Hepatocyte (in vitro differentiated cells): ENCODE data around the gene MAP6.

Source experiments
- EZH2 ChIP-seq: fragments of 200-600 bp; sonication (generic); IDR thresholded peaks from 2 replicates; pipeline ENCODE4 v1.6.1; 2016; ENCODE audit warnings: antibody characterized with exemption, mild to moderate bottlenecking, borderline replicate concordance
- EZH2phosphoT487 ChIP-seq: fragments of 200-600 bp; sonication (generic); IDR thresholded peaks from one replicate; pipeline ENCODE4 v1.6.1; 2018; ENCODE audit warnings: antibody characterized with exemption, mild to moderate bottlenecking, low read depth, moderate library complexity; ENCODE audit not compliant: unreplicated experiment, severe bottlenecking
- TF ChIP-seq, protein P1 (sequence below): fragments of 200-600 bp; sonication (generic); IDR thresholded peaks from 2 replicates; pipeline ENCODE4 v1.5.1; 2016; ENCODE audit warnings: antibody characterized with exemption, mild to moderate bottlenecking; ENCODE audit not compliant: poor library complexity

DNA sequence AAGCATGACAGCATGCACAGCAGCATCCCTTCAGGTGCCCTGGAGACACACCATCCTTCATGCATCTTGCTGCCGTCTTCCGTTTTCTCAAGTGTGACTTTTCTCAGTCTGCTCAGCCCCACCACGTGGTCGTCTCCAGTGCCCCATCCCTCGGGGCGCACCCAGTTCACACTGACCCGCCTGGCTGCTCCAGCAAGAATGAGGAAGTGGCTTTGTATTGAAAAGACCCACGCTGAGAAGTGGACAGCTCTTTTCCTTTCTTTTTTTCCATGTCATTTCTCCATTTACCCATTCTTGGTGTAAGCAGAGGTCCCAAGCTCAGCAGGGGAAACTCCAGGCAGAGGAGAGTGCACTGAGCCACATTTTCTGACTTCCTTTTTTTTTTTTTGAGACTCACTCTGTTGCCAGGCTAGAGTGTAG, 92.3 kb downstream of the MAP6 start:
- TF ChIP-seq EZH2, result no peak
- TF ChIP-seq, protein P1, sequence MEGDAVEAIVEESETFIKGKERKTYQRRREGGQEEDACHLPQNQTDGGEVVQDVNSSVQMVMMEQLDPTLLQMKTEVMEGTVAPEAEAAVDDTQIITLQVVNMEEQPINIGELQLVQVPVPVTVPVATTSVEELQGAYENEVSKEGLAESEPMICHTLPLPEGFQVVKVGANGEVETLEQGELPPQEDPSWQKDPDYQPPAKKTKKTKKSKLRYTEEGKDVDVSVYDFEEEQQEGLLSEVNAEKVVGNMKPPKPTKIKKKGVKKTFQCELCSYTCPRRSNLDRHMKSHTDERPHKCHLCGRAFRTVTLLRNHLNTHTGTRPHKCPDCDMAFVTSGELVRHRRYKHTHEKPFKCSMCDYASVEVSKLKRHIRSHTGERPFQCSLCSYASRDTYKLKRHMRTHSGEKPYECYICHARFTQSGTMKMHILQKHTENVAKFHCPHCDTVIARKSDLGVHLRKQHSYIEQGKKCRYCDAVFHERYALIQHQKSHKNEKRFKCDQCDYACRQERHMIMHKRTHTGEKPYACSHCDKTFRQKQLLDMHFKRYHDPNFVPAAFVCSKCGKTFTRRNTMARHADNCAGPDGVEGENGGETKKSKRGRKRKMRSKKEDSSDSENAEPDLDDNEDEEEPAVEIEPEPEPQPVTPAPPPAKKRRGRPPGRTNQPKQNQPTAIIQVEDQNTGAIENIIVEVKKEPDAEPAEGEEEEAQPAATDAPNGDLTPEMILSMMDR, result no peak
- no peak for TF ChIP-seq EZH2phosphoT487
